Parathyroid adenoma (tissue), 2 donors: ENCODE measurements around the gene SLC6A19.

Experiments used
- H2AFZ ChIP-seq: fragments of 300-600 bp; sonication (generic); one replicate; pipeline ENCODE4 v1.7.0; 2017; ENCODE audit warnings: antibody characterized with exemption, mild to moderate bottlenecking
- H3K27ac ChIP-seq: fragments of 300-600 bp; sonication (generic); one replicate; pipeline ENCODE4 v1.7.0; 2017
- H3K27me3 ChIP-seq: fragments of 300-600 bp; sonication (generic); one replicate; pipeline ENCODE4 v1.7.0; 2017; ENCODE audit warnings: low read length; ENCODE audit not compliant: control insufficient read depth, insufficient read depth
- H3K36me3 ChIP-seq: fragments of 300-600 bp; sonication (generic); one replicate; pipeline ENCODE4 v1.7.0; 2017; ENCODE audit warnings: low read length; ENCODE audit not compliant: control insufficient read depth, insufficient read depth
- H3K4me1 ChIP-seq: fragments of 300-600 bp; sonication (generic); one replicate; pipeline ENCODE4 v1.7.0; 2017; ENCODE audit warnings: control low read depth
- H3K4me2 ChIP-seq: fragments of 300-600 bp; sonication (generic); one replicate; pipeline ENCODE4 v1.7.0; 2017; ENCODE audit warnings: low read length
- H3K4me3 ChIP-seq: fragments of 300-600 bp; sonication (generic); one replicate; pipeline ENCODE4 v1.7.0; 2017; ENCODE audit warnings: low read depth, low read length
- H3K79me2 ChIP-seq: fragments of 300-600 bp; sonication (generic); one replicate; pipeline ENCODE4 v1.7.0; 2017; ENCODE audit warnings: control low read depth
- H3K9ac ChIP-seq: fragments of 300-600 bp; sonication (generic); one replicate; pipeline ENCODE4 v1.7.0; 2017; ENCODE audit warnings: mild to moderate bottlenecking
- H3K9me3 ChIP-seq: fragments of 300-600 bp; sonication (generic); one replicate; pipeline ENCODE4 v1.7.0; 2017; ENCODE audit warnings: low read length; ENCODE audit not compliant: control insufficient read depth
- TF ChIP-seq, protein P1 (sequence below): fragments of 300-600 bp; sonication (generic); IDR thresholded peaks from one replicate; pipeline ENCODE4 v1.7.0; 2017; ENCODE audit warnings: antibody characterized with exemption, mild to moderate bottlenecking
- donor health status: primary hyperparathyroidism.

Gene SLC6A19

DNA sequence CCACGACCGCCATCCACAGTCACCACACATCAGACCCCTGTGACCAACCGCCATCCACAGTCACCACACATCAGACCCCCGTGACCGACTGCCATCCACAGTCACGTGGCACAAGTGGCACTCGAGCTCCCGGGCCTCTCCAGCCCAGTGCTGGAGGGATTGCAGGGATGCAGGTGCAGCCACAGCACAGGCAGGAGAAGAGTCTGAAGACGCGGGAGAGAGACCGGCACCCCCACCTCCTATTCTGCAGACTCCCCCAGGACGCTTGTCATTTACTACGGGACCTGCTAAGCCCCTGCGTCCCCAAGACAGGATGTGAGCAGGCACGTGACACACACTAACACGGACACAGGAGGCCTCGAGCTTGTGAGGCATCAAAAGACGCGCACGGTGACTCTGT, 72.3 kb downstream of the SLC6A19 start:
- TF ChIP-seq, protein P1, sequence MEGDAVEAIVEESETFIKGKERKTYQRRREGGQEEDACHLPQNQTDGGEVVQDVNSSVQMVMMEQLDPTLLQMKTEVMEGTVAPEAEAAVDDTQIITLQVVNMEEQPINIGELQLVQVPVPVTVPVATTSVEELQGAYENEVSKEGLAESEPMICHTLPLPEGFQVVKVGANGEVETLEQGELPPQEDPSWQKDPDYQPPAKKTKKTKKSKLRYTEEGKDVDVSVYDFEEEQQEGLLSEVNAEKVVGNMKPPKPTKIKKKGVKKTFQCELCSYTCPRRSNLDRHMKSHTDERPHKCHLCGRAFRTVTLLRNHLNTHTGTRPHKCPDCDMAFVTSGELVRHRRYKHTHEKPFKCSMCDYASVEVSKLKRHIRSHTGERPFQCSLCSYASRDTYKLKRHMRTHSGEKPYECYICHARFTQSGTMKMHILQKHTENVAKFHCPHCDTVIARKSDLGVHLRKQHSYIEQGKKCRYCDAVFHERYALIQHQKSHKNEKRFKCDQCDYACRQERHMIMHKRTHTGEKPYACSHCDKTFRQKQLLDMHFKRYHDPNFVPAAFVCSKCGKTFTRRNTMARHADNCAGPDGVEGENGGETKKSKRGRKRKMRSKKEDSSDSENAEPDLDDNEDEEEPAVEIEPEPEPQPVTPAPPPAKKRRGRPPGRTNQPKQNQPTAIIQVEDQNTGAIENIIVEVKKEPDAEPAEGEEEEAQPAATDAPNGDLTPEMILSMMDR: no peak
- Histone ChIP-seq H3K4me2 (no peak overlapping the region), H3K79me2 (no peaks in the 10 kb centered on the region), H3K4me3 (no peak overlapping the region), H3K9me3 (no peaks in the 10 kb centered on the region), H3K4me1 (no peaks in the 10 kb centered on the region), H3K36me3 (no peaks in the 10 kb centered on the region), H3K9ac (no peak overlapping the region), H2AFZ (no peak overlapping the region), H3K27ac (no peak overlapping the region), H3K27me3 (no peaks in the 10 kb centered on the region)

DNA sequence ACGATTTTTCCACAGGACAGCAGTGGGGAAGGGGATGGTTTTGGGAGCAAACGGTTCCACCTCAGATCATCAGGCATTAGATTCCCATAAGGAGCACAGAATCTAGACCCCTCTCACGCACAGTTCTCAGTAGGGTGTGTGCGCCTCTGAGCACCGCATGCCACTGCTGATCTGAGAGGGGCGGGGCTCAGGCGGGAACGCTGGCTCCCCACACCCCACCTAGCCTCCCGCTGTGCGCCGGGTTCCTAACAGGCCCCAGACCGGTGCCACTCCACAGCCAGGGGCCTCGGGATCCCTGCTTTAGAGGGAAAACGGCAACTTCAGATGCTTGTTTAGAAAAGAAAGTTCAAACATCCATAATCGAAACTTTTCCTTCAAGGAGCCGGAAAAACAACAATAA, 73.1 kb downstream of the SLC6A19 start:
- TF ChIP-seq, protein P1: no peak
- no peak overlapping the region for H3K4me3 ChIP-seq
- no peak overlapping the region for H3K27ac ChIP-seq
- no peak overlapping the region for H2AFZ ChIP-seq
- no peaks in the 10 kb centered on the region for H3K36me3 ChIP-seq
- no peaks in the 10 kb centered on the region for H3K79me2 ChIP-seq
- no peak overlapping the region for H3K9ac ChIP-seq
- no peak overlapping the region for H3K4me2 ChIP-seq
- H3K4me1 ChIP-seq: no peaks in the 10 kb centered on the region
- H3K9me3 ChIP-seq: no peaks in the 10 kb centered on the region
- no peaks in the 10 kb centered on the region for H3K27me3 ChIP-seq
